ENCODE data around the gene CCDC60.

DNA sequence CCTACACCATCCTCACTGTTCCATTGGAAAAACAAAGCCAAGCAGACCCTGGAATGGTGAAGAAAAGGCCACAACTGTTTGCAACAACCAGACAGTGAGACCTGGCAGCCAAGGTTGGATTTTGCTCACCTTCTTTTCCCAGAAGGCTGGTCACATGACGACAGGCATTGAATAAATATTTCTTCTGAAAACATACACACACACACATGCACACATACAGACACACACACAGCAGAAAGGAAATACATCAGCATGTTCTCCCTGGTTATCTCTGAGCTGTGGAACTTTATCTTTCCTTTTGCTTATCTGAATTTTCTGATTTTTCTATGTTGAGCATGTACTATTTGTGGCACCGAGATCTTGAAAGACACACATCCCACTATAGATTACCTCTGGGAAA lies 38.0 kb upstream of the CCDC60 start:
- TF ChIP-seq, protein P1, sequence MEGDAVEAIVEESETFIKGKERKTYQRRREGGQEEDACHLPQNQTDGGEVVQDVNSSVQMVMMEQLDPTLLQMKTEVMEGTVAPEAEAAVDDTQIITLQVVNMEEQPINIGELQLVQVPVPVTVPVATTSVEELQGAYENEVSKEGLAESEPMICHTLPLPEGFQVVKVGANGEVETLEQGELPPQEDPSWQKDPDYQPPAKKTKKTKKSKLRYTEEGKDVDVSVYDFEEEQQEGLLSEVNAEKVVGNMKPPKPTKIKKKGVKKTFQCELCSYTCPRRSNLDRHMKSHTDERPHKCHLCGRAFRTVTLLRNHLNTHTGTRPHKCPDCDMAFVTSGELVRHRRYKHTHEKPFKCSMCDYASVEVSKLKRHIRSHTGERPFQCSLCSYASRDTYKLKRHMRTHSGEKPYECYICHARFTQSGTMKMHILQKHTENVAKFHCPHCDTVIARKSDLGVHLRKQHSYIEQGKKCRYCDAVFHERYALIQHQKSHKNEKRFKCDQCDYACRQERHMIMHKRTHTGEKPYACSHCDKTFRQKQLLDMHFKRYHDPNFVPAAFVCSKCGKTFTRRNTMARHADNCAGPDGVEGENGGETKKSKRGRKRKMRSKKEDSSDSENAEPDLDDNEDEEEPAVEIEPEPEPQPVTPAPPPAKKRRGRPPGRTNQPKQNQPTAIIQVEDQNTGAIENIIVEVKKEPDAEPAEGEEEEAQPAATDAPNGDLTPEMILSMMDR (tag by site-specific recombination; IDR thresholded peaks at IDR 0.05) = no peak
- TF ChIP-seq ZNF311 (tag by site-specific recombination; IDR thresholded peaks at IDR 0.05; ENCODE audit: borderline replicate concordance) (no peak), ZBTB8A (tag by site-specific recombination; IDR thresholded peaks at IDR 0.05) (no peak), HIC1 (tag by site-specific recombination; IDR thresholded peaks at IDR 0.05) (no peak), ZNF777 (tag by site-specific recombination; IDR thresholded peaks at IDR 0.05; ENCODE audit: borderline replicate concordance) (no peak), PBX3 (CRISPR knock-in tag; IDR thresholded peaks at IDR 0.05) (no peak), ZNF558 (tag by site-specific recombination; IDR thresholded peaks at IDR 0.05) (no peak), SETDB1 (IDR thresholded peaks at IDR 0.05; ENCODE audit: insufficient read length, low read length) (no peak), ZNF544 (tag by site-specific recombination; IDR thresholded peaks at IDR 0.05) (no peak), ZNF112 (tag by site-specific recombination; IDR thresholded peaks at IDR 0.05) (no peak), ZBTB1 (tag by site-specific recombination; IDR thresholded peaks at IDR 0.05) (no peak)

Measured in HEK293 (cell line).